Endothelial cell of umbilical vein (primary cell): ENCODE data around the gene CAV2. TPM values are rescaled to one million over a fixed set of nuclear protein-coding genes. Genes with fewer than 3 reads are reported as not detected.

Experiments used
- BruUV-seq: library from RNA; stranded (reverse); fragments of 400-500 nt; replicated peaks from 2 replicates; lab custom pipeline; 2021; lab: Mats Ljungman, UMichigan
- CTCF ChIA-PET: fragments of 300-600, 350-600 bp; sonication (Branson Sonifier 250); formaldehyde crosslinking; loops from one replicate; lab custom pipeline; 2021; ENCODE audit warnings: antibody characterized with exemption, inconsistent platforms; lab: Charles Lee
- POLR2A ChIA-PET: fragments of 300-600, 350-600 bp; sonication (Branson Sonifier 250); formaldehyde crosslinking; loops from one replicate; lab custom pipeline; 2021; ENCODE audit warnings: antibody characterized with exemption, inconsistent platforms; lab: Charles Lee
- DNase-seq: peaks from one replicate; pipeline ENCODE4 v3.0.0-alpha.2; 2011; ENCODE audit warnings: low read depth, low spot score
- FAIRE-seq: peaks from 2 replicates; lab custom pipeline; 2011; peaks lifted over from hg19 to GRCh38; lab: Jason Lieb, UNC
- H2AFZ ChIP-seq: 2 replicates; pipeline ENCODE4 v1.6.0; 2012; ENCODE audit warnings: low read depth, low read length, control low read depth, inconsistent platforms
- H3K27ac ChIP-seq: 2 replicates; pipeline ENCODE4 v1.5.1; 2011; ENCODE audit warnings: low read depth, mild to moderate bottlenecking, control low read depth, low read length, moderate library complexity; ENCODE audit not compliant: insufficient read depth
- H3K27me3 ChIP-seq, 2 experiments: 2 replicates each; pipeline versions ENCODE4 v1.6.0 to v1.6.1; 2011; ENCODE audit warnings: low read length in 2 of 2, mixed read lengths in 1 of 2; ENCODE audit not compliant: control insufficient read depth in 2 of 2, insufficient read depth in 2 of 2
- H3K36me3 ChIP-seq, 2 experiments: 2 replicates in 1 of 2; 3 replicates in 1 of 2; pipeline ENCODE4 v1.5.1; 2011; ENCODE audit warnings: low read length in 2 of 2, mild to moderate bottlenecking in 1 of 2, moderate library complexity in 1 of 2; ENCODE audit not compliant: control insufficient read depth in 2 of 2, insufficient read depth in 2 of 2; ENCODE audit errors: extremely low read depth in 1 of 2
- H3K4me1 ChIP-seq: 3 replicates; pipeline ENCODE4 v1.5.1; 2011; ENCODE audit warnings: mild to moderate bottlenecking, low read length; ENCODE audit not compliant: control insufficient read depth, insufficient read depth; ENCODE audit errors: extremely low read depth
- H3K4me2 ChIP-seq: 2 replicates; pipeline ENCODE4 v1.6.1; 2011; ENCODE audit warnings: low read length, control low read depth, mixed read lengths; ENCODE audit not compliant: insufficient read depth
- H3K4me3 ChIP-seq, 3 experiments: fragments of 200-600 bp in 1 of 3; sonication (generic), shearing (Covaris generic) in 1 of 3; replicated peaks in 1 of 3; 2 replicates each; pipeline ENCODE4 v1.5.1; 2011 to 2016; ENCODE audit warnings: control low read depth in 3 of 3, low read length in 3 of 3, mild to moderate bottlenecking in 2 of 3, inconsistent platforms in 1 of 3, low read depth in 1 of 3, moderate library complexity in 1 of 3; ENCODE audit not compliant: insufficient read depth in 1 of 3
- H3K79me2 ChIP-seq: 2 replicates; pipeline ENCODE4 v1.6.0; 2012; ENCODE audit warnings: low read length, inconsistent platforms; ENCODE audit not compliant: control insufficient read depth, insufficient read depth
- H3K9ac ChIP-seq: replicated peaks from 2 replicates; pipeline ENCODE3; 2011; ENCODE audit warnings: low read length, control low read depth; ENCODE audit not compliant: insufficient read depth; ENCODE audit errors: extremely low read depth
- H3K9me1 ChIP-seq: replicated peaks from 3 replicates; pipeline ENCODE4 v1.6.0; 2011; ENCODE audit warnings: mild to moderate bottlenecking, low read length; ENCODE audit not compliant: control insufficient read depth, insufficient read depth; ENCODE audit errors: extremely low read depth
- H3K9me3 ChIP-seq: replicated peaks from 2 replicates; pipeline ENCODE4 v1.5.1; 2012; ENCODE audit warnings: low read length, inconsistent platforms; ENCODE audit not compliant: control insufficient read depth, insufficient read depth
- H4K20me1 ChIP-seq: replicated peaks from 2 replicates; pipeline ENCODE3; 2011; ENCODE audit warnings: mild to moderate bottlenecking, low read length; ENCODE audit not compliant: control insufficient read depth, insufficient read depth; ENCODE audit errors: extremely low read depth
- EZH2 ChIP-seq: IDR thresholded peaks from 2 replicates; pipeline ENCODE4 v1.6.1; 2012; ENCODE audit warnings: borderline replicate concordance, low read depth, mild to moderate bottlenecking, moderate library complexity, low read length, inconsistent platforms; ENCODE audit not compliant: severe bottlenecking
- FOS ChIP-seq: IDR thresholded peaks from 2 replicates; pipeline ENCODE4 v1.6.1; 2011; ENCODE audit warnings: mild to moderate bottlenecking, low read length, moderate library complexity, borderline replicate concordance; ENCODE audit not compliant: insufficient read depth
- GATA2 ChIP-seq: IDR thresholded peaks from 2 replicates; pipeline ENCODE4 v1.7.0; 2011; ENCODE audit warnings: low read depth, mild to moderate bottlenecking, moderate library complexity, mixed read lengths, low read length; ENCODE audit not compliant: insufficient read length, insufficient read depth
- JUN ChIP-seq: IDR thresholded peaks from 2 replicates; pipeline ENCODE4 v1.6.1; 2011; ENCODE audit warnings: borderline replicate concordance, low read depth; ENCODE audit not compliant: insufficient read length, insufficient read depth
- MYC ChIP-seq: IDR thresholded peaks from one replicate; pipeline ENCODE4 v1.6.1; 2011; ENCODE audit warnings: mild to moderate bottlenecking, low read depth, low read length
- POLR2AphosphoS5 ChIP-seq: IDR thresholded peaks from 2 replicates; pipeline ENCODE4 v1.6.1; 2012; ENCODE audit warnings: low read depth, mild to moderate bottlenecking, control low read depth, low read length, moderate library complexity; ENCODE audit not compliant: insufficient read depth
- dilution Hi-C: fragments of 300-500 bp; cut with MboI; formaldehyde crosslinking; loops from one replicate; pipeline ENCODE4 v1.15.0; 2019; ENCODE audit warnings: low sequenced_read_pairs; ENCODE audit not compliant: extremely low pct_ligation_motif_present
- intact Hi-C: fragments of 100-400 bp; cut with micrococcal nuclease; formaldehyde crosslinking; loops from one replicate; pipeline ENCODE4 v1.10.0; 2022
- polyA plus RNA-seq, 4 experiments: library from polyadenylated mRNA; depleted of rRNA in 3 of 4; stranded (reverse) in 3 of 4; unstranded in 1 of 4; fragments of >200 nt; gene quantifications; 2 replicates each; pipeline versions ENCODE4 v1.2.1 to v1.2.3, GENCODE V29; 2011 to 2012; ENCODE audit warnings: missing spikeins in 1 of 4
- total RNA-seq: library from RNA; stranded (reverse); gene quantifications from 2 replicates; pipeline ENCODE4 v1.2.3, GENCODE V29; 2021
- TF ChIP-seq, protein P1 (sequence below): IDR thresholded peaks from 2 replicates; pipeline ENCODE4 v1.6.1; 2011; ENCODE audit not compliant: insufficient read depth, insufficient read length
- TF ChIP-seq, protein P2 (sequence below), 2 donors: IDR thresholded peaks; 1 replicate in 1 of 2; 2 replicates in 1 of 2; pipeline ENCODE4 v1.5.1; 2011; ENCODE audit warnings: low read length in 2 of 2, mild to moderate bottlenecking in 2 of 2, moderate library complexity in 2 of 2, control low read depth in 1 of 2, inconsistent platforms in 1 of 2, low read depth in 1 of 2; ENCODE audit not compliant: insufficient read depth in 1 of 2; ENCODE audit errors: extremely low read depth in 1 of 2

CAV2 gene
- total and polyA plus RNA-seq, 2 donors (not counting 3 experiments of a cell fraction or from before 2014, with no cell fraction given) = 179 to 327 TPM

DNA sequence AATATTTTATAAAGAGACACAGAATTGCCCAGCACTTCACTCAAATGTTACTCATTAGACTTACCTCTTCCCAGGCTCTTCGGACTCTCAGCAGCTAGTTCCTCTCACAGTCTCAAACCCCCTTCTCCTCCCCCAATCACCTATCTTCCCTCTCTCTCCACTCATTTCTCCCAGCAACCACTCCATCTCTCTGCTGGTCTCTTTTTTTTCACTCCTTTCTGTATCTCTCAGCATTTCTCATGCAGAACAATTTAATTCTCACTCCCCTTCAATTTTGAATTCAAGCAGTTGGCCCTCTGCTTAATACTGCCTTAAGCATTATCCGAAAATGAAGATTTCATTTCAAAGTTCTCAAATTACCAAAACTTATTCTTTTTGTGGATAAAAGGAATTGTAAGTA lies 34.4 kb upstream of the CAV2 start:
- CTCF ChIA-PET = interaction anchor here (0.8 to 1.7 kb wide), 6 partner anchors 17 to 61 kb away, joined by 3 to 7 read pairs (median 4); partner anchors contain the start of gene CAV2
- DNase-seq = no peak
- H3K79me2 ChIP-seq = no peaks in the 10 kb centered on the region
- H3K27ac ChIP-seq = peak overlapping the region; percentile 28
- peaks cover 26% of the 10 kb centered on the region for H3K4me1 ChIP-seq
- no TSS peak for BruUV-seq
- H3K4me2 ChIP-seq = no peak overlapping the region
- no peak overlapping the region for H3K9ac ChIP-seq
- H3K27me3 ChIP-seq = no peaks in the 10 kb centered on the region
- POLR2A ChIA-PET = no interaction called here
- no peak for FAIRE-seq
- no peak for TF ChIP-seq FOS
- TF ChIP-seq GATA2 = no peak
- TF ChIP-seq POLR2AphosphoS5 = no peak
- TF ChIP-seq, protein P1, sequence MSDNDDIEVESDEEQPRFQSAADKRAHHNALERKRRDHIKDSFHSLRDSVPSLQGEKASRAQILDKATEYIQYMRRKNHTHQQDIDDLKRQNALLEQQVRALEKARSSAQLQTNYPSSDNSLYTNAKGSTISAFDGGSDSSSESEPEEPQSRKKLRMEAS = no peak
- no peak for TF ChIP-seq JUN
- TF ChIP-seq, protein P2, sequence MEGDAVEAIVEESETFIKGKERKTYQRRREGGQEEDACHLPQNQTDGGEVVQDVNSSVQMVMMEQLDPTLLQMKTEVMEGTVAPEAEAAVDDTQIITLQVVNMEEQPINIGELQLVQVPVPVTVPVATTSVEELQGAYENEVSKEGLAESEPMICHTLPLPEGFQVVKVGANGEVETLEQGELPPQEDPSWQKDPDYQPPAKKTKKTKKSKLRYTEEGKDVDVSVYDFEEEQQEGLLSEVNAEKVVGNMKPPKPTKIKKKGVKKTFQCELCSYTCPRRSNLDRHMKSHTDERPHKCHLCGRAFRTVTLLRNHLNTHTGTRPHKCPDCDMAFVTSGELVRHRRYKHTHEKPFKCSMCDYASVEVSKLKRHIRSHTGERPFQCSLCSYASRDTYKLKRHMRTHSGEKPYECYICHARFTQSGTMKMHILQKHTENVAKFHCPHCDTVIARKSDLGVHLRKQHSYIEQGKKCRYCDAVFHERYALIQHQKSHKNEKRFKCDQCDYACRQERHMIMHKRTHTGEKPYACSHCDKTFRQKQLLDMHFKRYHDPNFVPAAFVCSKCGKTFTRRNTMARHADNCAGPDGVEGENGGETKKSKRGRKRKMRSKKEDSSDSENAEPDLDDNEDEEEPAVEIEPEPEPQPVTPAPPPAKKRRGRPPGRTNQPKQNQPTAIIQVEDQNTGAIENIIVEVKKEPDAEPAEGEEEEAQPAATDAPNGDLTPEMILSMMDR (IDR thresholded peaks at IDR 0.05; ENCODE audit: extremely low read depth in 1 of 2, insufficient read depth in 1 of 2, low read depth in 1 of 2, low read length in 2 of 2) = no peak
- TF ChIP-seq MYC = no peak
- no peak for TF ChIP-seq EZH2
- no peaks in the 10 kb centered on the region for H4K20me1 ChIP-seq
- H3K9me3 ChIP-seq = no peaks in the 10 kb centered on the region
- H3K9me1 ChIP-seq = no peaks in the 10 kb centered on the region
- peak overlapping the region; percentile 15 for H2AFZ ChIP-seq
- dilution Hi-C loops (no loop called here), intact Hi-C loops (loop anchor here (1.0 kb wide), 1 partner anchor 22 kb away; no protein-coding TSS in a partner anchor)
- H3K4me3 ChIP-seq = no peak overlapping the region
- no peaks in the 10 kb centered on the region for H3K36me3 ChIP-seq
